Skeletal muscle satellite cell (primary cell): ENCODE data around the gene HECTD4.

ENCODE experiments used
- H3K27me3 ChIP-seq: 2 replicates; pipeline ENCODE4 v1.7.0; 2013; ENCODE audit warnings: low read length; ENCODE audit not compliant: control insufficient read depth, insufficient read depth
- H3K36me3 ChIP-seq: 2 replicates; pipeline ENCODE4 v1.7.0; 2013; ENCODE audit warnings: mild to moderate bottlenecking, control low read depth, low read length; ENCODE audit not compliant: insufficient read depth
- H3K4me1 ChIP-seq: 2 replicates; pipeline ENCODE4 v1.7.0; 2013; ENCODE audit warnings: low read length; ENCODE audit not compliant: control insufficient read depth, insufficient read depth
- H3K4me2 ChIP-seq: 2 replicates; pipeline ENCODE4 v1.7.0; 2013; ENCODE audit warnings: mild to moderate bottlenecking, low read length
- H3K4me3 ChIP-seq: 2 replicates; pipeline ENCODE4 v1.7.0; 2013; ENCODE audit warnings: low read length
- H3K9ac ChIP-seq: 2 replicates; pipeline ENCODE4 v1.7.0; 2013; ENCODE audit warnings: mild to moderate bottlenecking, low read depth, low read length, moderate library complexity
- H3K9me3 ChIP-seq: replicated peaks from 2 replicates; pipeline ENCODE4 v1.7.0; 2013; ENCODE audit warnings: mild to moderate bottlenecking, control low read depth, low read length

The HECTD4 gene

GRCh38 chr12:112331886-112332285, 50.3 kb downstream of the HECTD4 start:
- H3K4me3 ChIP-seq, result no peak overlapping the region
- no peak overlapping the region for H3K9ac ChIP-seq
- no peaks in the 10 kb centered on the region for H3K9me3 ChIP-seq
- H3K36me3 ChIP-seq, result no peaks in the 10 kb centered on the region
- no peaks in the 10 kb centered on the region for H3K27me3 ChIP-seq
- H3K4me1 ChIP-seq, result no peaks in the 10 kb centered on the region
- H3K4me2 ChIP-seq, result no peak overlapping the region

GRCh38 chr12:112330706-112331105, 51.5 kb downstream of the HECTD4 start:
- no peak overlapping the region for H3K9ac ChIP-seq
- H3K4me1 ChIP-seq, result no peaks in the 10 kb centered on the region
- H3K9me3 ChIP-seq, result no peaks in the 10 kb centered on the region
- H3K36me3 ChIP-seq, result no peaks in the 10 kb centered on the region
- no peak overlapping the region for H3K4me2 ChIP-seq
- H3K4me3 ChIP-seq, result no peak overlapping the region
- no peaks in the 10 kb centered on the region for H3K27me3 ChIP-seq

- H3K9me3 ChIP-seq, result no peaks in the 10 kb centered on the region
- no peak overlapping the region for H3K4me2 ChIP-seq
Measured at GRCh38 chr12:112328456-112329124, 53.6 kb downstream of the HECTD4 start.

GRCh38 chr12:112327209-112327938, 54.9 kb downstream of the HECTD4 start:
- no peaks in the 10 kb centered on the region for H3K27me3 ChIP-seq
- H3K36me3 ChIP-seq, result no peaks in the 10 kb centered on the region
- no peaks in the 10 kb centered on the region for H3K9me3 ChIP-seq
- no peak overlapping the region for H3K4me2 ChIP-seq
- peaks cover 3% of the 10 kb centered on the region for H3K4me1 ChIP-seq
- no peak overlapping the region for H3K9ac ChIP-seq
- no peak overlapping the region for H3K4me3 ChIP-seq

More at GRCh38 chr12:112328456-112329124, 53.6 kb downstream of the HECTD4 start:
- Histone ChIP-seq H3K4me3 (no peak overlapping the region), H3K27me3 (no peaks in the 10 kb centered on the region), H3K36me3 (no peaks in the 10 kb centered on the region), H3K9ac (no peak overlapping the region), H3K4me1 (no peaks in the 10 kb centered on the region)

- Histone ChIP-seq H3K4me1 (peaks cover 3% of the 10 kb centered on the region), H3K4me3 (no peak overlapping the region), H3K27me3 (no peaks in the 10 kb centered on the region), H3K4me2 (no peak overlapping the region), H3K36me3 (no peaks in the 10 kb centered on the region), H3K9me3 (no peaks in the 10 kb centered on the region), H3K9ac (no peak overlapping the region)
Measured at GRCh38 chr12:112325622-112326207, 56.5 kb downstream of the HECTD4 start.

- Histone ChIP-seq H3K4me3 (no peak overlapping the region), H3K4me2 (no peak overlapping the region), H3K9me3 (no peaks in the 10 kb centered on the region), H3K9ac (no peak overlapping the region), H3K4me1 (peaks cover 3% of the 10 kb centered on the region), H3K27me3 (no peaks in the 10 kb centered on the region), H3K36me3 (no peaks in the 10 kb centered on the region)
Measured at GRCh38 chr12:112325157-112325556, 57.1 kb downstream of the HECTD4 start.

- H3K9me3 ChIP-seq, result no peaks in the 10 kb centered on the region
- no peaks in the 10 kb centered on the region for H3K27me3 ChIP-seq
- no peak overlapping the region for H3K4me3 ChIP-seq
- H3K4me2 ChIP-seq, result no peak overlapping the region
- H3K9ac ChIP-seq, result no peak overlapping the region
- H3K36me3 ChIP-seq, result peaks cover 9% of the 10 kb centered on the region
- peaks cover 3% of the 10 kb centered on the region for H3K4me1 ChIP-seq
Measured at GRCh38 chr12:112322882-112323547, 59.2 kb downstream of the HECTD4 start.

GRCh38 chr12:112322441-112322840, 59.8 kb downstream of the HECTD4 start:
- Histone ChIP-seq H3K4me2 (no peak overlapping the region), H3K4me3 (no peak overlapping the region), H3K27me3 (no peaks in the 10 kb centered on the region), H3K9ac (no peak overlapping the region), H3K9me3 (no peaks in the 10 kb centered on the region), H3K4me1 (peaks cover 3% of the 10 kb centered on the region), H3K36me3 (peaks cover 9% of the 10 kb centered on the region)

- Histone ChIP-seq H3K4me1 (peaks cover 3% of the 10 kb centered on the region), H3K27me3 (no peaks in the 10 kb centered on the region), H3K9me3 (no peaks in the 10 kb centered on the region), H3K4me2 (no peak overlapping the region), H3K4me3 (no peak overlapping the region), H3K36me3 (peaks cover 9% of the 10 kb centered on the region), H3K9ac (no peak overlapping the region)
Measured at GRCh38 chr12:112321245-112321644, 61.0 kb downstream of the HECTD4 start.

GRCh38 chr12:112319395-112319794, 62.8 kb downstream of the HECTD4 start:
- no peak overlapping the region for H3K9ac ChIP-seq
- H3K4me1 ChIP-seq, result peaks cover 3% of the 10 kb centered on the region
- no peak overlapping the region for H3K4me3 ChIP-seq
- H3K9me3 ChIP-seq, result no peaks in the 10 kb centered on the region
- H3K36me3 ChIP-seq, result peaks cover 9% of the 10 kb centered on the region
- H3K27me3 ChIP-seq, result no peaks in the 10 kb centered on the region
- H3K4me2 ChIP-seq, result no peak overlapping the region

GRCh38 chr12:112317481-112317880, 64.8 kb downstream of the HECTD4 start:
- Histone ChIP-seq H3K4me2 (no peak overlapping the region), H3K4me3 (no peak overlapping the region), H3K4me1 (no peaks in the 10 kb centered on the region), H3K9me3 (no peaks in the 10 kb centered on the region), H3K9ac (no peak overlapping the region), H3K27me3 (no peaks in the 10 kb centered on the region), H3K36me3 (peaks cover 14% of the 10 kb centered on the region)
